ENCODE data around the gene KRTAP3-2. TPM values are rescaled to one million over a fixed set of nuclear protein-coding genes. Genes with fewer than 3 reads are reported as not detected.

KRTAP3-2 gene
- total and polyA plus RNA-seq, 8 donors: not detected

DNA sequence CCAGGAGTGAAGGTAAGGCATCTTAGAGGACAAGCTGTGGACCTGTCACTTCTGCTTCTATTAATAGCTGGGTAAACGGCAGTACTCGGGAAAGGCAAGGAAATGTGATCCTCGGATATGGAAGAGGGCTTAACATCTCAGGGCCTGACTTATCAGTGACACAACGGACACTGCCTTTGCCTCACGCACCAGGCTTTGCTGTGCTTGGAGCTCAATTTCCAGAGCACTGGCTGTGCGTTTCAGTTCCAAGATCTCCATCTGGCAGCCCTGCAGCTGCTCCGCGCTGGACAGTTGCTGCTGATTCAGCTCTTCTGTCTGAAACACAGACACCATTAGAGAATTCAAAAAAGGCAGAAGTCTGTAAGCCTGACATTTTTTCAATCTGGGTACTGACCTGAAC, 19.1 kb downstream of the KRTAP3-2 start:
- DNase-seq (peak in 1 of 4 donors; percentile 44), ATAC-seq (no peak)
- H3K27ac ChIP-seq: no peak overlapping the region
- H3K36me3 ChIP-seq: no peaks in the 10 kb centered on the region
- H3K4me1 ChIP-seq: no peaks in the 10 kb centered on the region
- intact Hi-C loops (cut with DNase I): no loop called here
- H3K4me3 ChIP-seq: no peak overlapping the region
- peaks cover 0 to 17% of the 10 kb centered on the region in 2 donors for H3K27me3 ChIP-seq
- H3K9me3 ChIP-seq: no peaks in the 10 kb centered on the region
- TF ChIP-seq, protein P1, sequence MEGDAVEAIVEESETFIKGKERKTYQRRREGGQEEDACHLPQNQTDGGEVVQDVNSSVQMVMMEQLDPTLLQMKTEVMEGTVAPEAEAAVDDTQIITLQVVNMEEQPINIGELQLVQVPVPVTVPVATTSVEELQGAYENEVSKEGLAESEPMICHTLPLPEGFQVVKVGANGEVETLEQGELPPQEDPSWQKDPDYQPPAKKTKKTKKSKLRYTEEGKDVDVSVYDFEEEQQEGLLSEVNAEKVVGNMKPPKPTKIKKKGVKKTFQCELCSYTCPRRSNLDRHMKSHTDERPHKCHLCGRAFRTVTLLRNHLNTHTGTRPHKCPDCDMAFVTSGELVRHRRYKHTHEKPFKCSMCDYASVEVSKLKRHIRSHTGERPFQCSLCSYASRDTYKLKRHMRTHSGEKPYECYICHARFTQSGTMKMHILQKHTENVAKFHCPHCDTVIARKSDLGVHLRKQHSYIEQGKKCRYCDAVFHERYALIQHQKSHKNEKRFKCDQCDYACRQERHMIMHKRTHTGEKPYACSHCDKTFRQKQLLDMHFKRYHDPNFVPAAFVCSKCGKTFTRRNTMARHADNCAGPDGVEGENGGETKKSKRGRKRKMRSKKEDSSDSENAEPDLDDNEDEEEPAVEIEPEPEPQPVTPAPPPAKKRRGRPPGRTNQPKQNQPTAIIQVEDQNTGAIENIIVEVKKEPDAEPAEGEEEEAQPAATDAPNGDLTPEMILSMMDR (IDR thresholded peaks at IDR 0.05): no peak

DNA sequence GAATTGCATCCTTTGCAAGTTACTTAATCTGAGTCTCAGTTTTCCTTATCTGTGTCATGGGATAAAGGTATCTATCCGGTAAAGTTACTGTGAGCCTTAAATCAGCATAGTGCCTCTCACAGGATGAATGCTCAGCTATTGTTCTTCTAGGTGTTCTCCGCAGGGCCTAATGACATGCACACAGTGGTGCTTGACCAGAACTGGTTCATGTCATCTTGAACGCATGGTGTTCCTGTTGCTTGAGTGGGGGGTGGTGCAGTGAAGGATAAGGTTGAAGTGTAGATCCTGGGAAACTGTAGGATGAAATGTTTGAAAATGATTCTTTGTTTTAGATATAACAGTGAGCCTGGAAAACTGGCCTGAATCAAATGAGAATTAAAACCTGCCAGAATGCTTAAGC, 19.6 kb downstream of the KRTAP3-2 start:
- intact Hi-C loops (cut with DNase I): no loop called here
- no peaks in the 10 kb centered on the region for H3K9me3 ChIP-seq
- peaks cover 0 to 17% of the 10 kb centered on the region in 2 donors for H3K27me3 ChIP-seq
- no peak for ATAC-seq
- no peak for DNase-seq
- no peak overlapping the region for H3K4me3 ChIP-seq
- no peaks in the 10 kb centered on the region for H3K36me3 ChIP-seq
- TF ChIP-seq, protein P1 (IDR thresholded peaks at IDR 0.05): no peak
- H3K27ac ChIP-seq: no peak overlapping the region
- no peaks in the 10 kb centered on the region for H3K4me1 ChIP-seq

DNA sequence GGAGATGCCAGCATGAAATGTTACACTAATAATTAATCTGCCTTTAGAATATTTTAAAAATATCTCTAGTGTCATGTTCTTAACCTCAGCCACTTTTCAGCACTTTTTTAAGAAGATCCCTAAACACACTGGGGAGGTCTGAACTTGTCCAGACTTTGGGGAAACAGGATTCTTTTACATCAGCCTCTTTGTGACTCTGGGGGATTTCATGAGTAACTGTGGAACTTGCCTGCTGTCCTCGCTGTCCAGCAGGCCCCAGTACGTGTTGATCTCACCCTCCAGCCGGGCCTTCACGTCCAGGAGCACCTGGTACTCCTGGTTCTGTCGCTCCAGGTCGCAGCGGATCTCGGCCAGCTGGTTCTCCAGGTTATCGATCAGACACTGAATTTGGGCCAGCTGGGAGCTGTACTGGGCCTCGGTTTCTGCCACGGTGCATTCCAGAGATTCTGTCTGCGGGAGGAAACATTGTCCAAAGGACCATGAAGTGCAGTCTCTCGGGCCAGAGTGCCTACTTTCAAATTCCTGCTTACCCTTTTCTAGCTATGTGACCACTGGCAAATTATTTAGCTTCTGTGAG, 21.0 kb downstream of the KRTAP3-2 start:
- intact Hi-C loops (cut with DNase I): no loop called here
- no peak overlapping the region for H3K27ac ChIP-seq
- no peaks in the 10 kb centered on the region for H3K4me1 ChIP-seq
- no peak overlapping the region for H3K4me3 ChIP-seq
- H3K36me3 ChIP-seq: no peaks in the 10 kb centered on the region
- DNase-seq: no peak
- H3K9me3 ChIP-seq: no peaks in the 10 kb centered on the region
- peak; percentile 49 for ATAC-seq
- TF ChIP-seq, protein P1 (IDR thresholded peaks at IDR 0.05): no peak
- peaks cover 0 to 11% of the 10 kb centered on the region in 2 donors for H3K27me3 ChIP-seq

DNA sequence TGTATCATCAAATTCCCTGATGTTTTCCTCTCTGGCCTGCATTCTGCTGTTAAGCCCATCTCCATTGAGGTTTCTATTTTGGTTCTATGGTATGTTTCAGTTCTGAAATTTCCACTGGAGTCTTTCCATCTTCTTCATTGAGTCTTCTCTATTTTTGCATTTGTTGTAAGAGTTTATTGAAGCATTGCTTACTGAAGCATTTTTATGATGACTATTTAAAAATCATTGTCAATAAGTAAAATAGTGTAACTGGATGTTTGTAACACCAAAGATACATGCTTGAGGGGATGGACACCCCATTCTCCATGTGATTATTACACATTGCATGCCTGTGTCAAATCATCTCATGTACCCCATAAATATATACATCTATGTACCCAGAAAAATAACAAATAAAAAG, 24.2 kb downstream of the KRTAP3-2 start:
- no peak overlapping the region for H3K4me3 ChIP-seq
- ATAC-seq: no peak
- intact Hi-C loops (cut with DNase I): no loop called here
- peaks cover 0 to 9% of the 10 kb centered on the region in 2 donors for H3K27me3 ChIP-seq
- DNase-seq: no peak
- H3K27ac ChIP-seq: no peak overlapping the region
- TF ChIP-seq, protein P1 (IDR thresholded peaks at IDR 0.05): no peak
- no peaks in the 10 kb centered on the region for H3K4me1 ChIP-seq
- no peaks in the 10 kb centered on the region for H3K9me3 ChIP-seq
- no peaks in the 10 kb centered on the region for H3K36me3 ChIP-seq

DNA sequence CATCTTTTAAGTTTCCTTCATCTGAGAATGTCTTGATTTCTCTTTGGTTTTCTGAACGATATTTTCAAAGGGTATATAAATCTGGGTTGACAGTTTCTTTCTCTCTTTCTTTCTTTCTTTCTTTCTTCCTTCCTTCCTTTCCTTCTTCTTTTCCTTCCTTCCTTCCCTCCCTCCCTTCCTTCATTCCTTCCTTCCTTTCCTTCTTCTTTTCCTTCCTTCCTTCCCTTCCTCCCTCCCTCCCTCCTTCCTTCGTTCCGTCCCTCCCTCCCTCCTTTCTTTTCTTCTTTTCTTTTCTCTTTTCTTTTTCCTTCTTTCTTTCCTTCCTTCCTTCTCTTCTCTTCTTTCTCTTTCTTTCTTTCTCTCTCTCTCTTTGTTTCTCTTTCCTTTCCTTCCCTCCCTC, 25.3 kb downstream of the KRTAP3-2 start:
- TF ChIP-seq, protein P1 (IDR thresholded peaks at IDR 0.05): no peak
- Histone ChIP-seq H3K9me3 (no peaks in the 10 kb centered on the region), H3K27me3 (peaks cover 0 to 9% of the 10 kb centered on the region in 2 donors), H3K36me3 (no peaks in the 10 kb centered on the region), H3K4me1 (no peaks in the 10 kb centered on the region), H3K27ac (no peak overlapping the region), H3K4me3 (no peak overlapping the region)
- intact Hi-C loops (cut with DNase I): no loop called here
- no peak for ATAC-seq
- DNase-seq: no peak

Data from left lung (tissue), 10 donors.